ENCODE results near the gene AMOTL2.

DNA sequence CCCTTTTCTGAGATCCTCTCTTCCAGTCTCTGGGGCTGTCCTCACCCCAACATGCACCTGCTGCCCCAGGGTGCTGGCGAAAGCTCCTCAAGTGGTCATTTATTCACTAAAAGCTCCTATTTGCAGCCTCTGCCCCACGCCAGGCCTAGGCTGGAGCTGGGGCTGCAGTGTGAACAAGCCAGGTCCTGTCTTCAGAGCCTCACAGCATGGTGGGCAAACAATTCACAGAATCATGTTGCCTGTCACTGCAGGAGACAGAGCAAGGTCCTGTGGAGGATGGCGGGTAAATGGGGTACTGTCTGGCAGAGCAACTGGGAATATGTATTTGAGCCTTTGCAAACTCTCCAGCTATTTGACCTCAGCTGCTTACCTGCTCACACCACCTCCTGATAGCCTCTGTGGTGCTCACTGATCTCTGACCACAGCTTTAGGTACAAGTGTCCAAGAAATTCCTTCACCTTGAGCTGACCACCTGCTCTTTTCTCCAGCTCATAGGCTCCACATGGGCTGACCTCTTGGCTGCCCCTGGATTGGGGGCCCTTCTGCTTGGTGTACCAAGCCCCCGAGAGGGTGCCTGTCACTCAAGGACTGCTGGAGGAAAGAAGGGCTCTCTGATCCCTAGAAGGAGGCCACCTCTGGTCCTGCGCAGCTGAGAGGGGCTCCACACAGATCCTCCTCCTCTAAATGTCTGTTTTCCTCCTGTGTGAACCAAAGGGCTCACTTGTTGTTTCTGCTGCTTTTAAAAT, 35.6 kb downstream of the AMOTL2 start:
- TF ChIP-seq EP300 (IDR thresholded peaks at IDR 0.05) (no peak), HOXA7 (CRISPR knock-in tag; IDR thresholded peaks at IDR 0.05) (no peak), MAZ (IDR thresholded peaks at IDR 0.05; ENCODE audit: borderline replicate concordance, low read depth, low read length) (no peak), MAFK (IDR thresholded peaks at IDR 0.05; ENCODE audit: partially characterized antibody) (no peak), CHD2 (IDR thresholded peaks at IDR 0.05; ENCODE audit: low read length, partially characterized antibody) (no peak), POLR2A (IDR thresholded peaks at IDR 0.05; ENCODE audit: low read length) (no peak), BHLHE40 (IDR thresholded peaks at IDR 0.05; ENCODE audit: low read depth, low read length) (no peak)
- TF ChIP-seq, protein P1, sequence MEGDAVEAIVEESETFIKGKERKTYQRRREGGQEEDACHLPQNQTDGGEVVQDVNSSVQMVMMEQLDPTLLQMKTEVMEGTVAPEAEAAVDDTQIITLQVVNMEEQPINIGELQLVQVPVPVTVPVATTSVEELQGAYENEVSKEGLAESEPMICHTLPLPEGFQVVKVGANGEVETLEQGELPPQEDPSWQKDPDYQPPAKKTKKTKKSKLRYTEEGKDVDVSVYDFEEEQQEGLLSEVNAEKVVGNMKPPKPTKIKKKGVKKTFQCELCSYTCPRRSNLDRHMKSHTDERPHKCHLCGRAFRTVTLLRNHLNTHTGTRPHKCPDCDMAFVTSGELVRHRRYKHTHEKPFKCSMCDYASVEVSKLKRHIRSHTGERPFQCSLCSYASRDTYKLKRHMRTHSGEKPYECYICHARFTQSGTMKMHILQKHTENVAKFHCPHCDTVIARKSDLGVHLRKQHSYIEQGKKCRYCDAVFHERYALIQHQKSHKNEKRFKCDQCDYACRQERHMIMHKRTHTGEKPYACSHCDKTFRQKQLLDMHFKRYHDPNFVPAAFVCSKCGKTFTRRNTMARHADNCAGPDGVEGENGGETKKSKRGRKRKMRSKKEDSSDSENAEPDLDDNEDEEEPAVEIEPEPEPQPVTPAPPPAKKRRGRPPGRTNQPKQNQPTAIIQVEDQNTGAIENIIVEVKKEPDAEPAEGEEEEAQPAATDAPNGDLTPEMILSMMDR (IDR thresholded peaks at IDR 0.05): no peak
- TF ChIP-seq, protein P2, sequence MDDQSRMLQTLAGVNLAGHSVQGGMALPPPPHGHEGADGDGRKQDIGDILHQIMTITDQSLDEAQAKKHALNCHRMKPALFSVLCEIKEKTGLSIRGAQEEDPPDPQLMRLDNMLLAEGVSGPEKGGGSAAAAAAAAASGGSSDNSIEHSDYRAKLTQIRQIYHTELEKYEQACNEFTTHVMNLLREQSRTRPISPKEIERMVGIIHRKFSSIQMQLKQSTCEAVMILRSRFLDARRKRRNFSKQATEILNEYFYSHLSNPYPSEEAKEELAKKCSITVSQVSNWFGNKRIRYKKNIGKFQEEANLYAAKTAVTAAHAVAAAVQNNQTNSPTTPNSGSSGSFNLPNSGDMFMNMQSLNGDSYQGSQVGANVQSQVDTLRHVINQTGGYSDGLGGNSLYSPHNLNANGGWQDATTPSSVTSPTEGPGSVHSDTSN (IDR thresholded peaks at IDR 0.05): no peak
